ENCODE results near the gene ANO2. TPM values are rescaled to one million over a fixed set of nuclear protein-coding genes. Genes with fewer than 3 reads are reported as not detected.

Gene ANO2
- total and polyA plus RNA-seq, 8 donors = 0.44 to 16.9 (median 3.8) TPM; not detected in 1

- intact Hi-C loops (cut with DNase I; ENCODE audit: low total_unique reads) = no loop called here
- 71 to 83% (median 73%) methylated on average over 9 of the region's 9 CpGs for WGBS, 5 donors
- TF ChIP-seq EP300 (IDR thresholded peaks at IDR 0.05) = no peak
These were observed 135.5 kb downstream of the ANO2 start for GRCh38 chr12:5809586-5809985.

DNA sequence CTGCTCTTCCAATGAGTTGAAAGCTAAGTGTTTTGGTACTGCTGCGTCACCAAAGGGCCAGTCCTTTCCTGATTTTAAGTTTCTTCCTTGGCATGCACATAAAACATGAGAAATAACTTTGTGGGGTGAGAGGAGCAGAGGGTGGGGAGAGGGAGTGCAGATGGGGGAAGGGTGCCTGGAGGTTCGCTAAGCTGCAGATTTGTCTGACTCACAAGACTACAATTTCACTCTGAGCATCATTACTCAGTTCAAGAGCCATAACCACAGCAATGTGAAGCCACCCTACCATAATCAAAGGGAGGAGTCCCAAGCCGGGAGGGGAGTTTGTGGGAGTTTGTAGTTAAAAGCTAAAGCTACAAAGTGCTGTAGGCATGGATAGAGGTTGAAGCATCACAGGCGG is 136.1 kb downstream of the ANO2 start:
- TF ChIP-seq POLR2A (IDR thresholded peaks at IDR 0.05) = no peak
- no peak for TF ChIP-seq POLR2AphosphoS5 (IDR thresholded peaks at IDR 0.05)
- no peak for TF ChIP-seq EP300 (IDR thresholded peaks at IDR 0.05)
- TF ChIP-seq CTCF (IDR thresholded peaks at IDR 0.05) = no peak
- Histone ChIP-seq H3K9me3 (no peaks in the 10 kb centered on the region), H3K4me1 (no peaks in the 10 kb centered on the region), H3K27ac (no peak overlapping the region), H3K36me3 (no peaks in the 10 kb centered on the region), H3K27me3 (peaks cover 0 to 27% (median 0%) of the 10 kb centered on the region in 3 donors), H3K4me3 (no peak overlapping the region)
- DNase-seq = no peak
- intact Hi-C loops (cut with DNase I; ENCODE audit: low total_unique reads) = no loop called here
- 65 to 81% (median 72%) methylated on average over 4 of the region's 4 CpGs for WGBS, 5 donors

More at GRCh38 chr12:5809586-5809985, 135.5 kb downstream of the ANO2 start:
- H3K9me3 ChIP-seq = no peaks in the 10 kb centered on the region
- no peak overlapping the region for H3K27ac ChIP-seq
- no peak for DNase-seq
- peaks cover 0 to 27% (median 0%) of the 10 kb centered on the region in 3 donors for H3K27me3 ChIP-seq
- no peaks in the 10 kb centered on the region for H3K36me3 ChIP-seq
- no peaks in the 10 kb centered on the region for H3K4me1 ChIP-seq
- H3K4me3 ChIP-seq = no peak overlapping the region

GRCh38 chr12:5807514-5808219 is 137.4 kb downstream of the ANO2 start:
- no peaks in the 10 kb centered on the region for H3K36me3 ChIP-seq
- peaks cover 0 to 27% (median 0%) of the 10 kb centered on the region in 3 donors for H3K27me3 ChIP-seq
- no peak overlapping the region for H3K27ac ChIP-seq
- no peak for TF ChIP-seq POLR2A (IDR thresholded peaks at IDR 0.05)
- no peak for TF ChIP-seq EP300 (IDR thresholded peaks at IDR 0.05)
- no peak for TF ChIP-seq CTCF (IDR thresholded peaks at IDR 0.05)
- TF ChIP-seq POLR2AphosphoS5 (IDR thresholded peaks at IDR 0.05) = no peak
- H3K9me3 ChIP-seq = no peaks in the 10 kb centered on the region
- no peak for DNase-seq
- intact Hi-C loops (cut with DNase I; ENCODE audit: low total_unique reads) = no loop called here
- no peaks in the 10 kb centered on the region for H3K4me1 ChIP-seq
- 73 to 82% (median 76%) methylated on average over 8 of the region's 8 CpGs for WGBS, 5 donors
- H3K4me3 ChIP-seq = no peak overlapping the region

- WGBS, 5 donors = 82 to 93% (median 87%) methylated on average over 6 of the region's 6 CpGs
- DNase-seq = no peak
- intact Hi-C loops (cut with DNase I; ENCODE audit: low total_unique reads) = no loop called here
- TF ChIP-seq POLR2AphosphoS5 (IDR thresholded peaks at IDR 0.05) (no peak), POLR2A (IDR thresholded peaks at IDR 0.05) (no peak), CTCF (IDR thresholded peaks at IDR 0.05) (no peak), EP300 (IDR thresholded peaks at IDR 0.05) (no peak)
- Histone ChIP-seq H3K27ac (no peak overlapping the region), H3K9me3 (no peaks in the 10 kb centered on the region), H3K4me3 (no peak overlapping the region), H3K27me3 (peaks cover 0 to 27% (median 0%) of the 10 kb centered on the region in 3 donors), H3K36me3 (no peaks in the 10 kb centered on the region), H3K4me1 (no peaks in the 10 kb centered on the region)
These were observed 138.0 kb downstream of the ANO2 start for GRCh38 chr12:5807090-5807414.

DNA sequence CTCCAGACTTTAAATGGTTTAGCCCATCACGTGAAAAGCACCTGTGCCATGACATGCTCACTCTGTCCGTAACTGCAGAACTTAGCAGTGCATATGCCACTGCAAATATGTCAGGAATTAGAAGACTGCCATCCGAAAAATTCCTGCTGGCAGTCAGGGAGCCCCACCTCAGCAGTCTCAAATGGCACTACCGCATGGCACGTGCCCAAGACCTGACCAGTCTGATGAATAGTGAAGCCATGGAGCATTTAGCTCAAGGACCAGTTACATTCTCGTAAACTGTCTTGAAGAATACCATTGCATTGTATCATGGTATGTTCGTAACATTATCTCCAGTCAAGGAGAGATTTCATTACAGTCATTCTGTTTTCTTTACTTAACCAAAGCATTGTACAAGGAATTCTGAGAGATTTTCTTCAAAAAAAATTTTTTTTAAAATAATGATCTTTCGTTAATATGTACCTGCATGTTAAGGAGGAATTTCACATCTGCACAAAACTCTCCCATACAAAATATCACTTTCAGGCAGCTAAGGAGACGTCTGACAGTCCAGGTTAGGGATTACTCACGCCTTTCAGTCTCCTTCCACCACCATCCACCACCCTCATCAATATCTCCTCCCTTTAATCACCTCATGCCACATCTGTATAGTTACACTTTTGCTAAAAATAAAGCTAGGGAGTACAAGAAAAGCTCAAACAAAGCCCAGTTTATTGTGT is 138.5 kb downstream of the ANO2 start:
- WGBS, 5 donors = 76 to 82% (median 81%) methylated on average over 10 of the region's 10 CpGs
- no peak overlapping the region for H3K4me3 ChIP-seq
- H3K27ac ChIP-seq = no peak overlapping the region
- intact Hi-C loops (cut with DNase I; ENCODE audit: low total_unique reads) = no loop called here
- no peaks in the 10 kb centered on the region for H3K9me3 ChIP-seq
- TF ChIP-seq EP300 (IDR thresholded peaks at IDR 0.05) = no peak
- no peak for TF ChIP-seq POLR2A (IDR thresholded peaks at IDR 0.05)
- TF ChIP-seq POLR2AphosphoS5 (IDR thresholded peaks at IDR 0.05) = no peak
- no peak for TF ChIP-seq CTCF (IDR thresholded peaks at IDR 0.05)
- peaks cover 0 to 27% (median 0%) of the 10 kb centered on the region in 3 donors for H3K27me3 ChIP-seq
- H3K36me3 ChIP-seq = no peaks in the 10 kb centered on the region
- H3K4me1 ChIP-seq = no peaks in the 10 kb centered on the region
- DNase-seq = no peak

Data from stomach (tissue), 9 donors.